Myocyte (in vitro differentiated cells): ENCODE measurements around the gene B3GAT1. TPM values are rescaled to one million over a fixed set of nuclear protein-coding genes. Genes with fewer than 3 reads are reported as not detected.

Experiments used
- DNase-seq: peaks from one replicate; pipeline ENCODE4 v3.0.0-alpha.2; 2012; ENCODE audit warnings: low read depth
- total RNA-seq: library from RNA; depleted of rRNA; stranded (reverse); fragments of >200 nt; gene quantifications from 2 replicates; pipeline ENCODE4 v1.2.3, GENCODE V29; 2014

The B3GAT1 gene
- total RNA-seq, 1 donor from 2014 or later = not detected

DNA sequence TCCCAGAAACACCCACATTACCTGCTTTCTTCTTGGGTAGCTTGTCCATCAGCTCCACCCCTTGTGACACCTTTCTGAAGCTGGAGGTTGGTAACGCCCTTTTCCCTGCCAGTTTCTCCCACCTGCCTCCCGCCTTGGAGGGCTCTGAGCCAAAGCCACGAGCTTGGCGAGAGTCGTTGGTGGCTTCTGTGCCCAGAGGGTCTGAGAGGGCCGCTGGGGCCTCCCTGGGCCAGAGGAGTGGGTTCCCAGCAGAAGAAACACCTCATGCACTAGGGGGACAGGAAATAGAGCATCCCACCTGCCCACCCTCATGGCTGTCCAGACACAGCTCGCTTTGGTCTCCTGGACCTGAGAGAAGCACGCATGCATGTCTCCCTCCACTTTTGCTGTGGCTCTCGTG is 37.9 kb downstream of the B3GAT1 start:
- DNase-seq = no peak

DNA sequence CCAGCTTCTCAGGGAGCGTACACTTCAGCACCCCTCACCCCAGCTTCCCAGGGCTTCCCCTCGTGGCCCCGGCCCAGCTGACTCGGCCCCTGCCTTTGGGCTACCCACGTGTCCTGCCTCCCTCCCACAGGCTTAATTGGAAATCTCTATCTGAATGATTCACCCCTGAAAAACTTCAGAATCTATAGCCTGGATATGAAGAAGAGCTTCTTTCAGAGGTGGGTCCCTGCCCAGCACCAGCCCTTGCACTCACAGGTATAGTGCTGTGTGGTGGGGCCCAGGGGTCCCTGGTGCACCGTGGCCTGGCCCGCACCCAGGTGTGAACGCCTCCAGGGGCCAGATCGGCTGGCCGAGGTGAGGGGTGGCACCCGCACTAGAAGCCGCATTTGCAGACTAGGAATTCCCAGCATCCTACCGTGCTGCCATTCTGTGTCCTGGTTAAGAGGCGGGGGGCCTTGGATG is 38.4 kb downstream of the B3GAT1 start:
- no peak for DNase-seq

DNA sequence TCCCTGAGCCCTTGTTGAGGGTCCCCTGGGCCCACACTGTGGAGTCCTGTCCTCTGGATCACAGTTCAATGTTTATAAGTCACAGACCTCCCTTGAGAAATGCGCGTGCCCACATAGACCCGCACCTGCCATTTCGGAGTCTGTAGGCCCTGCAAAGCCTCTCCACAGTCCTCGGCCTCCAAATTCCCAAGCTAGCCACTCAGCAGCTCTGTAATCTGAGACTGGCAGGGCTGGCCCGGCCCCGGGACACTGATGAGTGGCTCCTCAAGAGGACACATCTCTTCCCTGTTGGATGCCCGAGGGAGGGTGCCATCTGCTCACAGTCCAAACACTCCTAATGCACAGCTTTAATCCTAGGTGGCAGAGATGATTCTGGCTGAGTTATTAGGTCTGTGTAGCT is 39.1 kb downstream of the B3GAT1 start:
- DNase-seq = no peak

DNA sequence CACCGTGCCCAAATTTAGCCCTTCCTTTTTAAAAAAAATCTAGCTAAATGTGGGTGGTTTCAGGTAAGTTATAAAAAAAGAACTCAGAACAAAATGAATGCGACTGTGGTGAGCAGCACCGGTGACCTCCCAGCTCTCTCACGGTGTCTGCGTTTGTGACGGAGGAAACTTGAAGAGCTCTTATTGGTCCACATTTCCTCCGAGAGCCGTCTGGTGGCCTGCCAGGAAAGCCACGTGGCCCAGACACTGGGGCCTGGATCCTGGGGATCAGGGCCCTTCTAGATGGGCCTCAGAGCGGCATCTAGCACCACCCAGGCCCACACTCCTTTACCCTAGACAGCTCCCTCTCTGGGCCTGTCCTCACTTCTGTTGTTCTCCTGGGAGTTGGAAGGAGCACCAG is 39.5 kb downstream of the B3GAT1 start:
- no peak for DNase-seq

DNA sequence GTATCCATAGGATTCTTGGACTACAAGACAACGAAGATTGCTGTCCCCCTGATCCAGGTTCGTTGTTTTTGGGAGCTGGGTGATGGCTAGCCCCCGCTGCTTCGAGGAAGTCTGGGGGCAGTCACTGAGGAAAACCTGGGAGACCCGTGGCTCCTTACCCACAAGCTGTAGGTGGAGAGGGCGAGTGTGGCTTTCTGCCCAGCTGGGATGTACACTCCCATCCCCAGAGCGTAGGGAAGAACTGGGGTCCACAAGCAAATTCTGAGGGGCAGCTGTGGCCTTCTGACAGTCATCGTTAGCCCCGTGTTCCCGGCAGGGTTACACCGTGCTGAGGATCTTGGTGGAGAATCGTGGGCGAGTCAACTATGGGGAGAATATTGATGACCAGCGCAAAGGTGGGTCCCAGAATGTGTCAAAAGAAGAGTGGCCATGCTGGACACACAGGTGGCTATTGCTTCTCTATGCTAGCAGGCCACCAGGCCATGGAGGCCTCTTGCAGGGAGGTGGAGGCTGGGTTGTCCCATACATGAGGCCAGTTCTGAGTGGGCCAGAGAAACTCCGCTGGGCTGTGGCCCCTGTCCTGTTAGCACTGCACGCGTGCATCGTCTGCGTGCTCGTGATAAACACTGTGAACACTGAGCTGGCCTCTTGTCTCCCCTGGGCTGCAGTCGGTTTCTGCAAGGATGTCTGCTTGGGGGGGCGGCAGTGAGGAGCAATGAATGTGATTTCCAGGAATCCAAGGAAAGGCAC is 40.4 kb downstream of the B3GAT1 start:
- DNase-seq = no peak

DNA sequence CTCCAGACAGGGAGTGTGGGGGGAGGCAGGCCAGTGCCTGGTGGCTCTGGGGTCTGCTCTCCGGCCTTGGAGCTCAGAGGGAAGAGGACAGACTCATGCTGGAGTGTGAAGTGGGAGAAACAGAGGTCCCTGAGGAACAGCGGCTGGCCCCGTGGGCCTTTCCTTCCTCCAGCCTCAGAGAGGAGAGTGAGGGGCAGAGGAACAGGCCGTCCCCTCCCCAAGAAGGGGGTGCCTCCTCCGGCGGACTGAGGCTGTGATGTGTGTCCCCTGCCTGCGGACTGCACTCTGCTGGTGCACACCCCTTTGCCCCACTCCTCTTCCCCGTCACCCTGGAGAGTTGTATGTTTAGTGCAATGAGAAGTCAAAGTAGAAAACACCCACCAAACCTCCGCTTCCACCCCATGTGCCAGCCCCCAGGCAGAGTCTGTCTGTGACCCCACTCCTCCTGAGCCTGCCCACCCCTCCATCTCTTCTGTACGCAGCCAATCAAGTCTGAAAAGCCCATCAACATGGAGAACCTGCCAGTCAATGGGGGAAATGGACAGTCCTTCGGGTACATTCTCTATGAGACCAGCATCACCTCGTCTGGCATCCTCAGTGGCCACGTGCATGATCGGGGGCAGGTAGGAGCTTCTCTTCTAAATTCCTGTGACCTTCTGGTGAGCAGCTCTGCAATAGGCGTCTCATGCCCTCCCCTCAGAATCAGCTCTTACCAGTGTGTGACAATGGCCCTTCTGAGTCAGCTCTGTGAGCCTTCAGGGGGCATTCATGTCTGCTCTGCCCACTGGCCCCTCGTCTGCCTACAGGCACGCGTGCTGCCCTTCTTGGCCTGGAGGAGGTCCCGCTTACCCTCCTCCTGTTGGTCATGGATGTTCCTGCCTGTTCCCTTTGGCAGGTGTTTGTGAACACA is 41.3 kb downstream of the B3GAT1 start:
- no peak for DNase-seq

DNA sequence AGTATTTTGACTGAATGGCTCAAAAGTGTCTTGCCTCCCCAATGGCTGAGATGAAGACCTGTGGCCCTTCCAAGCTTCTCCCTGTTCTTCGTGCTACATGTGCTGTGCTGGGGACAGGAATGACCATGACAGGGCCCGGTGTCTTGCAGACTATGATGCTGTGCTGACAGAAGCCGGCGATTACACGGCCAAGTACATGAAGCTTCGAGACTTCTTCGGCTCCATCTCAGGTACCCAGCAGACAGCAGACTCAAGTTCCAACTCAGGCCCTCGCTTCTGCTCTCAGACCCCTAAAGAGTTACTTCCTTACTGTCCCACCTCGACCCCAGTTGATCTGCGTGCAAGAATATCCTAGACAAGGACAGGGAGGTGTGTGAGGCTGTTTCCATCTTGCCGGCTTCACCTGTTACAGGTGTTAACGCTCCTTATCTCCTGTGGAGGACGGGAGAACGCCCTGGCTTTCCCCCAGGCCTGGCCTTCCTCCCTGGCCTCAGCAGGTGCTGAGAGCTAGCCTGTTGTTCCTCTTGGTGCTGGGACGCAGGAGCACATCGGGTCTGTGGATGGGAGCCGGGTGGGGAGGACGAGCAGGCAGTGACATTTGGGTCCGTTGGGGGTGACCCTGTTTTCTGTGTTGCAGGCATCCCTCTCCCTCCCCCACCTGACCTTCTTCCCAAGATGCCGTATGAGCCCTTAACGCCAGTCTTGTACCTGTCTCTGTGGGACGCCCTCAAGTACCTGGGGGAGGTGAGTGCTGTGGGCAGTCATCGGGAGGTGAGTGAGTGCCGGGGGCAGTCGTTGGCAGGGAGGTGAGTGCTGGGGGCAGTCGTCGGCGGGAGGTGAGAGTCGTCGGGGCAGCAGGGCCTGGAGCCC is 42.2 kb downstream of the B3GAT1 start:
- DNase-seq = no peak

DNA sequence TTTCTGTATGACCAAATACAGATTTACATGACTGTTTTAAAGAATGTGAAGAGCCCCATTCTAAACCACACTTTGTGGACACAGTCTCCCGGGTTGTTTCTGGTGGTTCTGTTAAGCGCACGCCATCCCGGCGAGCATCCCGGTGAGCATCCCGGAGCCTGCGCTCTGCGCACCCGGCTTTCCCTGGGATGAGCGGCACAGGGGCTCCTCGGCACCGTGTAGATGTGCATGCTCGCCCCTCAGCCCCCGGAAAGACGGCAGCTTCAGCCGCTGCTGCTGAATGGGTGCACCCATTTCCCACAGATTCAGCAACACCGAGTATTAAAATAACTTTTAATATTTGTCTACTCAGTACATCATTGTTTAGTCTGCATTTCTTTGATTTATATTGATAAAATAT is 44.3 kb downstream of the B3GAT1 start:
- no peak for DNase-seq

DNA sequence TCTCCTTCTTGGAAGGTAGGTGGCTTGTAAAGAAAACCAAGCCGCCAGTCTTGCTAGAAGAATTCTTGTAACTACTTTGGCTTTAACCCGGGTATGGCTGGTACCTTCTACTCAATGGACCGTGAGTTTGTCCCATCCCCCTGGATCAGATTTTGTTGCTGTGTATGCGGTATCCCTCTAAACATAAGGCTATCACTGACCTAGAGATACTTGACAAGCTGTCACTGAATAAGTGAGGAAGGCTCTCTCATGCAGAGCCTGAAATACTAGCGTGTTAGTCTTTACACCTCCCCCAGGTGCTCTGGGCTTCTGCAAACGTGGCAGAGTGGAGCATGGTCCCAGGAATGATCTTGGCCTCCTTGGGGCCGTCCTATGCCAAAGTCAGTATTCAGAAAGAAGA is 45.8 kb downstream of the B3GAT1 start:
- DNase-seq = no peak

DNA sequence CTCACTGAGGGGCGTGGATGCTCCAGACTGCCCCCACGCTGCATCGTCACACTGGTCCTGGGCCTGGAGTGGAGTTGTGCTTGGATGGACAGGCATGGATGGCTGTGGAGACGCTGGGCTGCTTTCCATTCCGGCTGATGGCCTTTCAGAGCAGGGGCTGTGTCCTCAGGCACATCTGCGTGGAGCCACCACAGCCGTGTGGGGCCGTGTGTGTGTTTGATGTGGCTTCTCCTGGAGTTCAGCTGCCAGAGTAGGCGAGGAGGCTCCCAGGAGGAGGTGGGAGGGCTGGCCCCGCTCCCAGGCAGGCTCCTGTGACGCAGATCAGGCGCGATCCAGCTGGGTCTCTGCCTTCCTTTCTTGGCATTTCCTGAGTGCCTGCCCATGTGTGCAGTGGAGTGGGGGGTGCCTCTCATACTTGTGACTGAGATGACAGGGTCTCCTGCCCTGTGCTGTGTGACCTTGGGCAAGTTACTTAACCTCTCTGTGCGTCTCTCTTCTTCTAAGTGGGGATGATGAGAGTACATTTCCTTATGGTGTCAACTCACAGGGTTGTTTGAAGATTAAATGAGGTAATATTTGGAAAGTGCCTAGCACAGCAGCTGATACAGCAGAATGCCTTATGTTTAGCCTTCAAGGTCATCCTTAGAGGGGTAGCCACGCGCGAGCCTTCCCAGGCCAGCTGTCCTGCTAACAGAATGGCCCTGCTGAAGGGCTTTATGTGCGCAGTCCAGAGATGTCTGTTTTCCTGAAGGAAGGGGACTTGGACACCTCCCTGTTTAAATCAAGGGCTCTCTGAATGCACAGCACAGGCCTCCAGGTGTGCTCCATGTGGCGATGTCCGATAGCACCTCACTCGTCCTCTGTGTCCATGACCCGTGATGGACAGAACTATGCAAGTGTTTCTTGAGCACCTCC is 46.8 kb downstream of the B3GAT1 start:
- no peak for DNase-seq

DNA sequence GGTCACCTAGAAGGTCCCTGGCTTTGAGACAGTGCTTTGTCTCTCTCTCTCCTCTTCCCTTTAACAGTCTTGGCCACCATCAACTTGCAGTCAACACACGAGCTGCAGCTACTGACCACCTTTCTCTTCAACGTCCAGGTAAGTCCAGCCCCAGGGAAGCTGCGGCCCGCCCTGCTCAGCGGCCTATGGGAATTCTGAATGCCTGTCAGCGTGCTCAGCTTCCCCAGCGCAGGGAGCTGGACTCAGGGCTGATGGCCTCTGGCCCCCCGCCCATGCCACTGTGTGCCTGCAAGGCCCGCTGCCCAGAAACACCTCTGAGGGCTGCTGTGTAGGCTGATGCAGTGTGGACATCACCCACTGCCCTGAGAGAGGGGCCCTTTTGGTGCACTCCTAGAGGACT is 47.8 kb downstream of the B3GAT1 start:
- DNase-seq = no peak

DNA sequence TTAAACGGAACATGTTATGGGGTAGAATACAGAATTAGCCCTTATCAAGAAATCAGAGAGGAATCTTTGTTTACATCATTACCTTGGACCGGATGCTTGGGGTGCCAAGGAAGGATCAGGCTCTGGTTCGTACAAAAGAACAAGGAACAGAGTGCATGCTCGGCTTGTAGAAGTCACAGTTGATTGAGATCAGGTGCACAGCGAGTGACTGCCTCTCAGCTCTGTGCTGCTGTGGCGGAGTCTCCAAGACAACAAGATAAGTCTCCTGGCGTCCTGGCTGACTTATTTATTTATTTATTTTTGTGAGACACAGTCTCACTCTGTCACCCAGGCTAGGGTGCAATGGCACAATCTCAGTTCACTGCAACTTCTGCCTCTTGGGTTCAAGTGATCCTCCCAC is 48.5 kb downstream of the B3GAT1 start:
- DNase-seq = no peak

DNA sequence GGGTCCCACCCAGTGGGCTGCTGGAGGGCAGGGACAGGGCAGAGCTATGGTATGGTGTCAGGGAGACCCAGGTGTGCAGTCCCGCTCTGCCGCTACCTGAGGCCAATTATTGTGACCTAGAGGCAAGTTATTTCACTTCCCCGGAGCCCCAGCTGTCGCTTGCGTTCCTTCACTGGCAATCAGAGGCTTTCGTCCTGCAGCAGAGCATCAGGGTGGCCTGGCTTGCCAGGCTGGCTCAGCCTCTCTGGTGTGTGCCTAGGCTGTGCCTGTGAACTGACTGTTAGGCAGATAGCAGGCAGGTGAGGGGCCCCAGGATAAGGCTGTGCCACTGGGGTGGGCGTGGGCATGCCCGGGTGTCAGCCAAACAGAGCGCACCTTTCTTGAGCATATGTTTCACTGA is 48.9 kb downstream of the B3GAT1 start:
- no peak for DNase-seq

DNA sequence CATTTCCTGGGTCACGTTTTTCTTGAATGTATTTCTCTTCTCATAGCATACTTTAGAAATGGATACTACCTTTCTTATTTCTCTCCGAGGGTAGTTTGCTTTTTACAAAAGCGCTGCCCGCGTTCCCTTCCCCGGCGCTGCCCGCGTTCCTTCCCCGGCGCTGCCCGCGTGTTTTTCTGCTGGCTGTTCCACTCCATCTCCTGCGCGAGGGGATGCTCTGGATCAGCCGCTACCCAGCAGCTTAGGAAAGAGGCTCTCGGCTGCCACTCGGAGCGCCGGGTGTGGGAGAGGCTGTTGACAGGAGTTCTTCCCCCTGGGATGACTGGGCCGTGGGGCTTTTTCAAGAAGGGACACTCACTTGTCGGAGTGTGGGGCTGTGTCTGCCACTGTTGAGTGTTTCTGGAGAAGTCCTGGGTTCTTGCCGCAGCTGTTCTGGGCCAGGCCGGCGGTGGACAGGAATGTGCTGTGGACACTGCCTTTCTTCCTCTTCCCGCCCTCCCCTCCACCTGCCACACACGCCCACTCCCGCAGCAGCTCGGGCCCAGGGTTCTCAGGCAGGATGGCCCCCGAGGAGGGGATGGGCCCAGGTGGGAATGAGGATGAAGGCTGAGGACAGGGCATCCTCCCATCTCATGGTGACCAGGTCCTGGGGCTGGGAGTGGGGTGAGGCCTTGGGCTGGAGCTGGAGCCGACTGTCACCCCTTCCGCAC is 49.7 kb downstream of the B3GAT1 start:
- DNase-seq = no peak

DNA sequence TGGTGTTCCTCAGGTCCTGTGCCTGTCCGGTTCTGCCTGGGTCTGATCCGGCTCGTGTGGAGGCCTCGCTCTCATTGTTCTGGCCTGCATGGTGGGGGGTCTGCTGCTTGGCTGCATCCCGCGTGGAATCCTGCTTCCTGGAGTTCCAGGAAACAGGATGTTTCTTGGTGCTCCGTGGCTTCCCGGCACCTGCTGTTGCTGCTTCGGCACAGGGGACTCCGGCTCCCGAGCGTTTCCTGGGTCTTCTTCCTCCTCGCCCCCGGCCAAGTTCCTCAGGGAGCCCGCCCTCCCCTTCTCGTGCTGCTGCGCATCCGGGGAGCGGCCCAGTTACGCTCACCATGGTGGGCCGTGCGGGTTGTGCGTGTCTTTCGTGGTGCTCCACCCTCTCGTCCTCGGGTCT is 50.4 kb downstream of the B3GAT1 start:
- DNase-seq = no peak

DNA sequence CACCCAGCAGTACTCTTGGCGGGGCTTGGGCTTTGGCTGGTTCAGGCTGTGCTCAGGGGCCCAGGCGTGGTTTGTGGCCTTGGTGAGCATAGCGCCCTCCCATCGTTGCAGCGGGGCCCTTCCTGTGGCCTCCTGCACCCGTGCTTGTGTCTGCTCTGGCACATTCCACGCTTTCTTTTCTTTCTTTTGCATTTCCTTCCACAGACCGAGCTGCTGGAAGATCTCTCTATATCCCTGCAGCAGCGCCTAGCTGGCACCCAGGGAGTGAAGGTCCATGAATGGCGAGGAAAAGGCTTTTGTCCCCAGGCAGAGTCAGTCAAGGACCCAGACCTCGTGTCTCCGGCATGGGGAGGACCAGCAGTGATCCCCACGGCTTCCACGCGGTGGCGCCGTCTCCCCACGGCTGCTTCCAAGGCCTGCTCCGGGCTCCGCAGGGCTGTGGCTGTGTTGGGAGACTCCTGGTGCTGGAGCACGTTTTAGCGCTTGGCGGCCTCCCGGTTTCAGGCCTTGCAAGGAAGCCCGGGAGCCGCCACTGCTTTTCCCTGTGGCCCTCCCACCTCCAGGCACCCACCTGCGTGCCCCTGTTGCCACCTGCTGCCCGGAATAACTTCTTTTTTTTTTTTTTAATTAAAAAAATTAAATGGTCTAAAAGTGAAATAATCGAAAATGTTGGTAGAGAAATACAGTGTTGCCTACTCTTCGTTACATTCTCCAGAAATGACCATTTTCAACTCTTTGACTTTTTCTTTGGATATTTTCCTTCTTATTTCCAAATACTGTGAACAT is 51.8 kb downstream of the B3GAT1 start:
- DNase-seq = peak; percentile 1

DNA sequence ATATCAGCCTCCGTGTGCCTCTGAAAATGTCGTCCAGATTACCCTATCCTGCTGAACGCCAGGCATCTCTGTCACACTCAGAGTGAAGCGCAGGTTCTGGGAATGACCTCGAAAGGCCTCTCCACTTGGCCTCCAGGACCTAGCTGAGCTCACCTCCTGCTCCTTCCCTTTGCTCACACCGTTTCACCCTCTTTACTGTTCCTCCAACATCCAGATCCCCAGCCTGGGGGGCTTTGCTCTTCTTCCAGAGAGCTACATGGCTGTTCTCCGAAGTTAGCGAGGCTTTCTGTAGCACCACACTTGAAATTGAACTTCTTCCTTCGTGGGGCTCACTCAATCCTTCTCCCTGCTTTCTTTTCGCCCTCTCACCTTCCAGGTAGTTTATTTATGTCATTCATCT is 52.4 kb downstream of the B3GAT1 start:
- no peak for DNase-seq

DNA sequence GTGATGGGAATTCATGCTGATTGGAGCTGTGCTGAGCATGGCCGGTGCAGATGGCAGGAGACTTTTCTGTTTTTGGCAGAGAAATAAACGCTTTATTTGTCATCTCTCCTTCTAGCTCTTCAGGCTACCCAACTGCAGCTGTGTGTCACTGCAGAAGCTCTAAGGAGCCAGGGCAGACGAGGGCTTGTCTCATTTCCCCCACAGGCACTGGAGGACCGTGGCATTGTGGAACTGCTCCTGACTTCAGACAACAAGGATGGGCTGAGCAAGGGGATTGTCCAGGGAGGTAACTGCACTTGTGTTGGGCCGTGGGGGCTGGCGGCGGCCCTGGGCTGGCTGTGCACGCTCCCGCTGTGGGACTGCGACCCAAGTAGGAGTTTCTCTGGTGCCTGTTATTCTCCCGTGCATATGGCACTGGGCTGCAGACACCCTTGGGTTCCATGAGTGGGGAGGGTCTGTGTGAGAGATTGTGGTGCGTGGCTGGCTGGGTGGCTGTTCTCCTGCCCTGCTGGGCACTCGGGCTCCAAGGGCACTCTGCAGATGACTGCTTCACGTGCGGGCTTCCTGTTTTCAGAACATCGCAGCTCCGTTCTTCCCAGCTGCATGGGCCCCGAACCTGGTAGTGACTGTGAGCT is 53.1 kb downstream of the B3GAT1 start:
- no peak for DNase-seq
